ENCODE results near the gene MAN2A1.
"Not testable (repeated sequence)": the region's sequence is repeated elsewhere in the genome, so short reads cannot be mapped to it uniquely, and the experiment has no call there.

The MAN2A1 gene

GRCh38 chr5:109826426-109826825 is 136.7 kb downstream of the MAN2A1 start:
- in situ Hi-C loops (cut with HindIII; ENCODE audit: low sequenced_read_pairs), result no loop called here
- H3K4me3 ChIP-seq (ENCODE audit: low read depth, low read length), result no peak overlapping the region
- DNase-seq (ENCODE audit: low read depth), result no peak
- no peak for TF ChIP-seq CTCF (IDR thresholded peaks at IDR 0.05; ENCODE audit: low read depth, low read length, missing control alignments)

- in situ Hi-C loops (cut with HindIII; ENCODE audit: low sequenced_read_pairs), result no loop called here
- no peak for TF ChIP-seq CTCF (IDR thresholded peaks at IDR 0.05; ENCODE audit: low read depth, low read length, missing control alignments)
- no peak for DNase-seq (ENCODE audit: low read depth)
- H3K4me3 ChIP-seq (ENCODE audit: low read depth, low read length), result no peak overlapping the region
Measured at GRCh38 chr5:109829331-109829730, 139.6 kb downstream of the MAN2A1 start.

- no peak for TF ChIP-seq CTCF (IDR thresholded peaks at IDR 0.05; ENCODE audit: low read depth, low read length, missing control alignments)
- no peak for DNase-seq (ENCODE audit: low read depth)
- in situ Hi-C loops (cut with HindIII; ENCODE audit: low sequenced_read_pairs), result no loop called here
Measured at GRCh38 chr5:109830955-109831502, 141.3 kb downstream of the MAN2A1 start.

GRCh38 chr5:109832207-109833188 is 142.8 kb downstream of the MAN2A1 start:
- DNase-seq (ENCODE audit: low read depth); in situ Hi-C loops (cut with HindIII; ENCODE audit: low sequenced_read_pairs); H3K4me3 ChIP-seq (ENCODE audit: low read depth, low read length): not testable (repeated sequence)

More at GRCh38 chr5:109830955-109831502, 141.3 kb downstream of the MAN2A1 start:
- no peak overlapping the region for H3K4me3 ChIP-seq (ENCODE audit: low read depth, low read length)

- no peak for TF ChIP-seq CTCF (IDR thresholded peaks at IDR 0.05; ENCODE audit: low read depth, low read length, missing control alignments)
Measured at GRCh38 chr5:109833946-109834345, 144.2 kb downstream of the MAN2A1 start.

GRCh38 chr5:109836280-109836679 is 146.6 kb downstream of the MAN2A1 start:
- in situ Hi-C loops (cut with HindIII; ENCODE audit: low sequenced_read_pairs), result no loop called here
- H3K4me3 ChIP-seq (ENCODE audit: low read depth, low read length), result no peak overlapping the region
- no peak for DNase-seq (ENCODE audit: low read depth)
- no peak for TF ChIP-seq CTCF (IDR thresholded peaks at IDR 0.05; ENCODE audit: low read depth, low read length, missing control alignments)

More at GRCh38 chr5:109833946-109834345, 144.2 kb downstream of the MAN2A1 start:
- no peak overlapping the region for H3K4me3 ChIP-seq (ENCODE audit: low read depth, low read length)
- in situ Hi-C loops (cut with HindIII; ENCODE audit: low sequenced_read_pairs), result no loop called here
- DNase-seq (ENCODE audit: low read depth), result no peak

Data from astrocyte of the cerebellum (primary cell).